ACC112 (cell line): ENCODE data around the gene OGFOD3.
A peak's percentile ranks its signal among the peaks of the same experiment; 100 is the strongest.

Source experiments
- H2AFZ ChIP-seq: fragments of 200-600 bp; sonication (generic); one replicate; pipeline ENCODE4 v1.6.0; 2017; ENCODE audit warnings: antibody characterized with exemption, low read length; ENCODE audit not compliant: unreplicated experiment
- H3K27ac ChIP-seq: fragments of 200-600 bp; sonication (generic); 2 replicates; pipeline ENCODE4 v1.5.1; 2014; ENCODE audit warnings: low read depth, mild to moderate bottlenecking, antibody characterized with exemption, low read length, moderate library complexity
- H3K27me3 ChIP-seq: fragments of 200-600 bp; sonication (generic); 2 replicates; pipeline ENCODE4 v1.6.1; 2014; ENCODE audit warnings: mild to moderate bottlenecking, antibody characterized with exemption, low read length, moderate library complexity, mixed read lengths; ENCODE audit not compliant: insufficient read depth
- H3K36me3 ChIP-seq: fragments of 200-600 bp; sonication (generic); 2 replicates; pipeline ENCODE4 v1.6.1; 2016; ENCODE audit warnings: mild to moderate bottlenecking, antibody characterized with exemption, low read length, moderate library complexity, mixed read lengths; ENCODE audit not compliant: insufficient read depth
- H3K4me1 ChIP-seq: fragments of 200-600 bp; sonication (generic); one replicate; pipeline ENCODE4 v1.6.1; 2016; ENCODE audit warnings: low read length, mixed read lengths; ENCODE audit not compliant: insufficient read depth, unreplicated experiment, control insufficient read depth
- H3K4me3 ChIP-seq: fragments of 200-600 bp; sonication (generic); 2 replicates; pipeline ENCODE4 v1.5.1; 2014; ENCODE audit warnings: mild to moderate bottlenecking, low read depth, low read length
- H3K79me2 ChIP-seq: fragments of 200-600 bp; sonication (generic); one replicate; pipeline ENCODE4 v1.6.0; 2016; ENCODE audit warnings: low read length; ENCODE audit not compliant: control insufficient read depth, unreplicated experiment, insufficient read depth

OGFOD3 gene

GRCh38 chr17:82342361-82343079 lies 75.9 kb downstream of the OGFOD3 start:
- Histone ChIP-seq H2AFZ (no peak overlapping the region), H3K79me2 (no peaks in the 10 kb centered on the region), H3K27ac (no peak overlapping the region), H3K4me1 (peaks cover 12% of the 10 kb centered on the region), H3K4me3 (no peak overlapping the region), H3K27me3 (no peaks in the 10 kb centered on the region), H3K36me3 (no peaks in the 10 kb centered on the region)

GRCh38 chr17:82339634-82340580 lies 78.5 kb downstream of the OGFOD3 start:
- Histone ChIP-seq H3K36me3 (no peaks in the 10 kb centered on the region), H3K27me3 (no peaks in the 10 kb centered on the region), H3K27ac (peak overlapping the region; percentile 30; the same call in 1 of the 2 replicates), H3K4me3 (peak overlapping the region; percentile 61), H2AFZ (peak overlapping the region; percentile 44), H3K4me1 (peaks cover 17% of the 10 kb centered on the region), H3K79me2 (no peaks in the 10 kb centered on the region)
